Activated T-cell treated with anti-CD3 and anti-CD28 coated beads for 1 hour (primary cell): ENCODE measurements around the gene METTL23.

Experiments
- DNase-seq: peaks from one replicate; pipeline ENCODE4 v3.0.0-alpha.2; 2020; ENCODE audit warnings: low read depth

The METTL23 gene

DNA sequence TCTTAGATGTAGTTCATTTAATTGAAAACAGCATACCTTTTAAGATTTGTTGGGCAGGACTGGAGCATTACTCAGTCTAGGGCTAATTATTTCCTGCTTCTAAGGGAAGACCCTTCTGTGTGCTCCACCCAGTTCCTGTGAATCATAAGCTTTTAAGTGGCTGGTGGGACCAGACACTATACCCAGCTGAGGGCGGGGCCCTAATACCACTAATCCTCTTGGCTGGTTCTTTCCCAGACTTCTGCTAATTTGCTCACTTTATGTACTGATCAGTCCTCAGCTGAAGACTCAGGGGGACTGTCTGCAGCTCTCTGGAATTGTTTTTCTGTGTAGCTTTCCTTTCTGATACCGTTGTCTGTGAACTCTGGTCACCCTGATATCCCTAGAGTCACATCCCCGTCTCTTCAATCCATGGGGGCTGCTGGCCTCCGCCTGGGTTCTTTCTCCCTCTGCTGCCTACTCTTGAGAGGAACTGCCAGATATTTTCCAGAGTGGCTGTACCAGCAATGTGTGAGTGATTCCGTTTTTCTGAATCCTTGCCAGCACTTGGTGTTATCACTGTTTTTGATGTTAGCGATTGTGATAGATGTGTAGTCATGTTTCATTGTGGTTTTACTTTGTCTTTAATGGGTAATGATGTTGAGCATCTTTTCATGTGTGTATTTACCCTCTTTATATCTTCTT lies 46.3 kb downstream of the METTL23 start:
- DNase-seq = peak; percentile 49

DNA sequence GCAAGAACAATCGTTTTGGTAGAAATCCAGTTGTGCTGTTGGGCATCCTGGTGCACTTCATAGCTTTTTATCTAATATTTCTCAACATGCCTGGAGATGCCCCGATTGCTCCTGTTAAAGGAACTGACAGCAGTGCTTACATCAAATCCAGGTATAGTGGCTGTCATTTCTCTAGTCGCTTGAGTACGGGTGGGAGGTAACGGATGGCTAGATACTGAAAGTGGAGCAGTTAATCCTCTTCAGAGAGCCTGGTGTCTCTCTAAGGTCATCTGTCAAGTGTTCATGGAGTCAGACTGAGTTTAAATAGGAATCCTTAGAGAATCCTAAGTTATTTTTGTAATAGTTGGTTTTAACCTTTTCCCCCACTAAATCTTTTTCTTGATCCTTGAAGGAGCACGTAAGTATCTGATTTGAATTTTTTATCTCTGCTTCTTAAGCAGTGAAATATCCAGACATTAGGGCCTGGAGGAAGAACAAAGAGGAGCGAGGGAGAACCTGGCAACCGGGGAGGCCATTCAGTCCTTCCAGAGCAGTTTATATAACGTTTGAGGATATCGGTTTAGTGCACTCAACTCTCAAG lies 48.5 kb downstream of the METTL23 start:
- no peak for DNase-seq

DNA sequence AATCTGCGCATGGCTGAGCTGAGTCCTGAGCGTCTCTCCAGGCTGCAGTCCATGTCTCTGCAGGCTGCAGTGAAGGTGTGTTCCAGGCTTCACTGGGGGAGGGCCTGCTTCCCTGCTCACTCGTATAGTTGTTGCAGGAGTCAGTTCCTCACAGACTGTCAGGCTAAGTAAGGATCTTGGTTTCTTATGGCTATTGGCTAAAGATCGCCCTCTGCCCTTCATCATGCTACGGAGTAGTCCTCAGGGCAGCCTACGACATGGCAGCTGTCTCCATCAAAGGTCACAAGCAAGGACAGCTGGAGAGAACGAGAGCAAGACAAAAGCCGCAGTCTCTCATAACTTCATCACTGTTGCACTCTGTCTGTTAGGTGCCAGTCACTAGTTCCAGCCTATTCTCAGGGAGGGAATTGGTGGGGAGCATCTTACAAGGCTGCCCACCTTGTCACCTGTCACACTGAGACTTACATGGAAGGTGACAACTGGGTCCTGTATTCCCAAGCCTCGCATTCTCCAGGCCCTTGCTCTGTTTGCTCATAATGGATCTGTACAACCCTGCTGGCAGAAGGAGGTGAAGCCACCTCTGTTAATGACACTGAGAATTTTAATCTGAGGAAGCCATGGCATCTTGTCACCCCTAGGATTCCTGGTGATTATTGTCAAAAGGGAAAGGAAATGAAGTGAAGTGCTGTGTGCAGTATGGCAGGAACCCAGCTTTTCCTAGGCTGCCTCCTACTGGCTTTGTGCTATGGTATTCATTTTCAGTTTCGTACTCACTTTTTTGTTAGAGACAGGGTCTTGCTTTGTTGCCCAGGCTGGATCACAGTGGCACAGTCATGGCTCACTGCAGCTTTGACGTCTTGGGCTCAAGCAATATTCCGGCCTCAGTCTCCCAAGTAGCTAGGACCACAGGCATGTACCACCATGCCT lies 54.7 kb downstream of the METTL23 start:
- no peak for DNase-seq

DNA sequence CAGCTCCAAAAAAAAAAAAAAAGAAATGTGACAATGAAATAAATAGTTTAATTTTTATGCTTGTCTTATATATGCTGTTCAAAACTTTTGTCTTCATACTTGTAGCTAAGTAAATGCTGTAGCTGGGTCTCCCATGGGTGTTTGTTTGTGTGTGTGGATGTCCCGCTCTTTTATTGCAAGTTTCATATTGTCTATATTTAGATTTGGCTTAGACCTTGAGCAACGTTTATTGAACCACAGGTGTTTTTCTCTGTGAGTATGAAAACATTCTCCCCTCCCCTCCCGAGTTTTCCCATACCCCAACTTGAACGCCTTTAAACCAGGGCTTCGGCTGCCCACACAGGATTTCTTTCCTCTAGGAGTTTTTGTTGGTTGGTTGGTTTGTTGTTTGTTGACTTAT lies 56.5 kb downstream of the METTL23 start:
- no peak for DNase-seq
